Measurements from ENCODE around the gene SIRPB1.

DNA sequence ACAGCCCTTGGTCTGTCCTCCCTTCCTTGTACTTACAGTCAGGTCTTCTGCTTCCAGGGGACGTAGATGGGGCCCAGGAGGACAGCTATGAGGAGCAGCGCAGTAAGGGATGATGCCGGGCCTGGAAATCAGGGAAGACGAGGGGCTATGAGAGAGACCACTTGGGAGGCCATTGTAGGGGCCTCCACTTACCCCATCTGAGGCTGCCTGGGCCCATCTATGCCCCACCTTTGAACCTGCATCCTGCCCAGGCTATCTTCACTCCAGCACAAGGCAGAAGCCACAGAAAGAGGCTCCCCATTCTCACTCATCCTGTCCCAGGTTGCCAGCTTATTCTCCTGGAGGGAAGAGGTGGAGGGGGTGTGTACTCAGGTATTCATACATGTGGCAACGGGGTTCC, 10.4 kb upstream of the SIRPB1 start:
- TF ChIP-seq, protein P1, sequence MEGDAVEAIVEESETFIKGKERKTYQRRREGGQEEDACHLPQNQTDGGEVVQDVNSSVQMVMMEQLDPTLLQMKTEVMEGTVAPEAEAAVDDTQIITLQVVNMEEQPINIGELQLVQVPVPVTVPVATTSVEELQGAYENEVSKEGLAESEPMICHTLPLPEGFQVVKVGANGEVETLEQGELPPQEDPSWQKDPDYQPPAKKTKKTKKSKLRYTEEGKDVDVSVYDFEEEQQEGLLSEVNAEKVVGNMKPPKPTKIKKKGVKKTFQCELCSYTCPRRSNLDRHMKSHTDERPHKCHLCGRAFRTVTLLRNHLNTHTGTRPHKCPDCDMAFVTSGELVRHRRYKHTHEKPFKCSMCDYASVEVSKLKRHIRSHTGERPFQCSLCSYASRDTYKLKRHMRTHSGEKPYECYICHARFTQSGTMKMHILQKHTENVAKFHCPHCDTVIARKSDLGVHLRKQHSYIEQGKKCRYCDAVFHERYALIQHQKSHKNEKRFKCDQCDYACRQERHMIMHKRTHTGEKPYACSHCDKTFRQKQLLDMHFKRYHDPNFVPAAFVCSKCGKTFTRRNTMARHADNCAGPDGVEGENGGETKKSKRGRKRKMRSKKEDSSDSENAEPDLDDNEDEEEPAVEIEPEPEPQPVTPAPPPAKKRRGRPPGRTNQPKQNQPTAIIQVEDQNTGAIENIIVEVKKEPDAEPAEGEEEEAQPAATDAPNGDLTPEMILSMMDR (IDR thresholded peaks at IDR 0.05), result no peak
- no peak for TF ChIP-seq POLR2A (IDR thresholded peaks at IDR 0.05)

All from uterus (tissue), 2 donors.